ENCODE measurements around the gene OPTC. TPM values are rescaled to one million over a fixed set of nuclear protein-coding genes. Genes with fewer than 3 reads are reported as not detected.

Gene OPTC
- total RNA-seq, 4 donors from 2014 or later = not detected

DNA sequence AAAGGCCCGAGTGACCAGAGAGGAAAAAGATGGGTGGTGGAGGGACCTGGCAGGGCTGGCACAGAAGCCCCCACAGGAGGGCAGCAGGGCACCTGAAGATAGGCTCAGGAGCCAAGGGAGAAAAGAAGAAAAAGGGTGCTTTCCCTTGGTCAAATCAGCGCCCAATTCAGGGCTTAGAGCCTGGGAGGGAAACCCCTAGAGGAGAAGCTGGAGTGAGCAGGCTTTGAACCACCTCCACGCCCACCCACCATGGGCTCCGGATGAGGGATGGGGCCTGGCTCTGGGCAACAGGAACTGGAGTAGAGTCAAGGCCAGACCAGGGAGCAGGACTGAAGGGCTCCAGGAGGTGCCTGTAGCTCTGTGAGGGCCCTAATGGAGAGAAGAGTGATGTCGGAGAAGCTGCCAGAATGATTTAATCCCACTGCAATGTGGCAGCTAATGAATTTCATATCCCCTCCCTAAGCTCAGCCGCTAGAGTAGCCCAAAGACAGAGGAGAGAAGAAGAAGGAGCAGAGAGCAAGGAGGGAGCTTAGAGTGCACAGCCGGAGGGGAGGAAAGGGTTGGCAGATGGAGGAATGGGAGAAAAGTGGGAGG lies 30.4 kb upstream of the OPTC start:
- H3K27me3 ChIP-seq = no peaks in the 10 kb centered on the region
- peaks cover 41 to 48% of the 10 kb centered on the region in 2 donors for H3K4me1 ChIP-seq
- H3K4me3 ChIP-seq = no peak overlapping the region
- intact Hi-C loops (cut with DNase I; ENCODE audit: low total_unique reads) (no loop called here), in situ Hi-C loops (cut with MboI; ENCODE audit: low sequenced_read_pairs in 4 of 4) (no loop called here)
- ATAC-seq (no peak), DNase-seq (no peak)
- TF ChIP-seq CTCF (IDR thresholded peaks at IDR 0.05 in 4 of 5, conservative IDR thresholded peaks at IDR 0.05 in 1 of 5) (no peak), POLR2A (IDR thresholded peaks at IDR 0.05) (no peak)
- H3K9me3 ChIP-seq = no peaks in the 10 kb centered on the region
- H3K36me3 ChIP-seq = no peaks in the 10 kb centered on the region
- peak overlapping the region; percentile 58 to 84 (median 76) for H3K27ac ChIP-seq

GRCh38 chr1:203464226-203464625 lies 29.7 kb upstream of the OPTC start:
- TF ChIP-seq POLR2A (IDR thresholded peaks at IDR 0.05) (no peak), CTCF (IDR thresholded peaks at IDR 0.05 in 4 of 5, conservative IDR thresholded peaks at IDR 0.05 in 1 of 5) (no peak)
- intact Hi-C loops (cut with DNase I; ENCODE audit: low total_unique reads) = no loop called here
- no peaks in the 10 kb centered on the region for H3K36me3 ChIP-seq
- H3K4me3 ChIP-seq = no peak overlapping the region
- no peak for ATAC-seq
- H3K27ac ChIP-seq = peak overlapping the region; percentile 58 to 84 (median 76)
- in situ Hi-C loops (cut with MboI; ENCODE audit: low sequenced_read_pairs in 4 of 4) = no loop called here
- no peaks in the 10 kb centered on the region for H3K27me3 ChIP-seq
- H3K9me3 ChIP-seq = no peaks in the 10 kb centered on the region
- H3K4me1 ChIP-seq = peaks cover 41 to 48% of the 10 kb centered on the region in 2 donors
- no peak for DNase-seq

DNA sequence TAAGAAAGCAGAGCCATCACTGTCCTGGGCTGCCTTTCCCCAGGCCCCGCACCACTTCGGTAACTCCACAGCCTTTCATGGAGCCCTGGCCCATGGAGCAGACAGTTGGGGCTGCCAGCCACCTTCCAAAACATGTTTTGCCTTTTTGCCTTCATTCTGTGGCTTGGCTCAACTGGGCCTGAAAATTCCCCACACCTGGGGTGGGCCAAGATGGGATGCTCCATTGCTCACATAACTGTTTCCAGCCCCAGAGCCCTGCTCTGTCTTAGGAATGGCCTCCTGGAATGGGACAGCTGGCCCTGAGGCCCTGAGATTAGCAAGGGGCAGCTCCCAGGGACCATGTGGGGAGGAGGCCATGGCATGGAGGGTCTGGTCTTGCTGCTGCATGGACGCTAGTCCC lies 29.2 kb upstream of the OPTC start:
- Histone ChIP-seq H3K27me3 (no peaks in the 10 kb centered on the region), H3K36me3 (no peaks in the 10 kb centered on the region), H3K27ac (peak overlapping the region; percentile 58 to 84 (median 76)), H3K4me1 (peaks cover 41 to 48% of the 10 kb centered on the region in 2 donors), H3K4me3 (no peak overlapping the region), H3K9me3 (no peaks in the 10 kb centered on the region)
- intact Hi-C loops (cut with DNase I; ENCODE audit: low total_unique reads) = no loop called here
- DNase-seq = no peak
- TF ChIP-seq CTCF (IDR thresholded peaks at IDR 0.05 in 4 of 5, conservative IDR thresholded peaks at IDR 0.05 in 1 of 5) (no peak), POLR2A (IDR thresholded peaks at IDR 0.05) (no peak)
- in situ Hi-C loops (cut with MboI; ENCODE audit: low sequenced_read_pairs in 4 of 4) = no loop called here
- no peak for ATAC-seq

DNA sequence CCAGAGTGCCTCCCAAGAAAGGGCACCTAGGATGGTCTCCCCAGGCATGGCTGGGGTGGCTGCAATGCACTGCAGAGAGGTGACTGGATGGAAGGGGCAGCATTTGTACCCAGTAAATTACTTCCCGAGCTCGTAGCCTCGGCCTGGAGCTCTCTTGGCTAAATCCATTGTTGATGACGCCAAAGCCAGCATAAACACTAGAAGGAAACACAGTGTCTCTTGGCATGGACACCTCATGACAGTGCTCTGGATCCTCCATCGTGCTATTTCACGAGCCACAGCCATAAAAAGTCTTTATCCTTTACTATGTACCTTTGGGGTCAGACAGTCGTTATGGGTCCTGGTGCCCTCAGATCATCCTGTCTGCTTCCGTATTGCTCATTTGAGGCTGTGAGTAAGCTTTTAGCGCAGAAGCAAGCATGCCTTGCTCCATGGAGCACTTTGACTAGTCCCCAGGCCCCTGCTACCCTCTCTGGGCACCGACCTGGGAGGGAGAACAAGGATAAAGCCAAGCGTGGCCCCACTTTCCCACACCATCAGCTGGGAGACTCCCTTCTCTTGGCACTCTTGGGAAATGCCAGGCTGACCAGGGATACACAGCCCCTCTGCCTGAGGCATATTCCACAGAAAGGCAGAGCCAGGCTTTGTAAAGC lies 28.7 kb upstream of the OPTC start:
- intact Hi-C loops (cut with DNase I; ENCODE audit: low total_unique reads) = no loop called here

More for the DNA sequence above, 28.7 kb upstream of the OPTC start:
- in situ Hi-C loops (cut with MboI; ENCODE audit: low sequenced_read_pairs in 4 of 4) = no loop called here
- TF ChIP-seq POLR2A (IDR thresholded peaks at IDR 0.05) (no peak), CTCF (IDR thresholded peaks at IDR 0.05 in 4 of 5, conservative IDR thresholded peaks at IDR 0.05 in 1 of 5) (no peak)
- Histone ChIP-seq H3K27me3 (no peaks in the 10 kb centered on the region), H3K9me3 (no peaks in the 10 kb centered on the region), H3K27ac (peak overlapping the region; percentile 58 to 84 (median 76)), H3K4me1 (peaks cover 41 to 48% of the 10 kb centered on the region in 2 donors), H3K36me3 (no peaks in the 10 kb centered on the region), H3K4me3 (no peak overlapping the region)
- DNase-seq (peak; percentile 67 to 72), ATAC-seq (peak; percentile 63 to 78)

Measured in gastrocnemius medialis (tissue), 4 donors.